Measurements from ENCODE around the gene OR6K3.
"Not testable (repeated sequence)": the region's sequence is repeated elsewhere in the genome, so short reads cannot be mapped to it uniquely, and the experiment has no call there.

The OR6K3 gene

GRCh38 chr1:158720620-158721019, at the start of gene OR6K3:
OR6K3 (minus strand) TSS chr1:158720720; CDS start chr1:158718115, 2,605 bp downstream.
- no peak for DNase-seq

GRCh38 chr1:158754420-158754819, 33.9 kb upstream of the OR6K3 start, which contains the start of gene OR6K6:
OR6K6 (plus strand) TSS chr1:158754720; CDS start chr1:158754888, 168 bp downstream.
- no peak for DNase-seq

- no peak for DNase-seq
These were observed 31.7 kb upstream of the OR6K3 start for GRCh38 chr1:158752155-158752712.

GRCh38 chr1:158735848-158736247, 15.3 kb upstream of the OR6K3 start:
- DNase-seq: no peak

GRCh38 chr1:158732524-158732923, 12.0 kb upstream of the OR6K3 start:
- DNase-seq: no peak

- no peak for DNase-seq
These were observed 11.2 kb upstream of the OR6K3 start for GRCh38 chr1:158731707-158732106.

GRCh38 chr1:158730453-158730852, 9.9 kb upstream of the OR6K3 start:
- no peak for DNase-seq

- DNase-seq: no peak
These were observed 8.1 kb upstream of the OR6K3 start for GRCh38 chr1:158728510-158729225.

- no peak for DNase-seq
These were observed 3.9 kb upstream of the OR6K3 start for GRCh38 chr1:158724442-158724841.

GRCh38 chr1:158719664-158720063, 856 bp downstream of the OR6K3 start:
- DNase-seq: no peak

GRCh38 chr1:158717344-158717743, 3.2 kb downstream of the OR6K3 start:
- DNase-seq: no peak

- DNase-seq: no peak
These were observed 4.2 kb downstream of the OR6K3 start for GRCh38 chr1:158716335-158716734.

GRCh38 chr1:158714754-158715153, 5.8 kb downstream of the OR6K3 start:
- no peak for DNase-seq

GRCh38 chr1:158711098-158711497, 9.4 kb downstream of the OR6K3 start:
- no peak for DNase-seq

- DNase-seq: no peak
These were observed 14.4 kb downstream of the OR6K3 start for GRCh38 chr1:158706096-158706495.

GRCh38 chr1:158700552-158700951, 20.0 kb downstream of the OR6K3 start, which contains the start of gene OR6K2:
OR6K2 (minus strand) TSS chr1:158700652; CDS start chr1:158700652, 0 bp downstream.
- no peak for DNase-seq

- no peak for DNase-seq
These were observed 25.9 kb downstream of the OR6K3 start for GRCh38 chr1:158694596-158694995.

- DNase-seq: no peak
These were observed 28.2 kb downstream of the OR6K3 start for GRCh38 chr1:158692356-158692755.

- no peak for DNase-seq
These were observed 28.6 kb downstream of the OR6K3 start for GRCh38 chr1:158691907-158692306.

- DNase-seq: not testable (repeated sequence)
These were observed 29.4 kb downstream of the OR6K3 start for GRCh38 chr1:158691149-158691548.

GRCh38 chr1:158689875-158690274, 30.6 kb downstream of the OR6K3 start:
- DNase-seq: no peak

GRCh38 chr1:158689110-158689509, 31.4 kb downstream of the OR6K3 start:
- DNase-seq: no peak

- not testable (repeated sequence) for DNase-seq
These were observed 32.2 kb downstream of the OR6K3 start for GRCh38 chr1:158688343-158688742.

- no peak for DNase-seq
These were observed 33.5 kb downstream of the OR6K3 start for GRCh38 chr1:158687037-158687436.

All from COR-L47 (cell line).